ENCODE results near the gene CYP4B1. TPM values are rescaled to one million over a fixed set of nuclear protein-coding genes. Genes with fewer than 3 reads are reported as not detected.
"Not testable (repeated sequence)": the region's sequence is repeated elsewhere in the genome, so short reads cannot be mapped to it uniquely, and the experiment has no call there.

Gene CYP4B1
- total RNA-seq, 1 experiment from 2014 or later: not detected

GRCh38 chr1:46774297-46774696, 24.5 kb upstream of the CYP4B1 start:
- no peak for TF ChIP-seq CTCF (conservative IDR thresholded peaks at IDR 0.05)
- no peak overlapping the region for H3K18ac ChIP-seq (ENCODE audit: insufficient read length, low read depth, low read length)
- H3K9me3 Mint-ChIP-seq: peaks cover 63 to 73% of the 10 kb centered on the region in 2 experiments

DNA sequence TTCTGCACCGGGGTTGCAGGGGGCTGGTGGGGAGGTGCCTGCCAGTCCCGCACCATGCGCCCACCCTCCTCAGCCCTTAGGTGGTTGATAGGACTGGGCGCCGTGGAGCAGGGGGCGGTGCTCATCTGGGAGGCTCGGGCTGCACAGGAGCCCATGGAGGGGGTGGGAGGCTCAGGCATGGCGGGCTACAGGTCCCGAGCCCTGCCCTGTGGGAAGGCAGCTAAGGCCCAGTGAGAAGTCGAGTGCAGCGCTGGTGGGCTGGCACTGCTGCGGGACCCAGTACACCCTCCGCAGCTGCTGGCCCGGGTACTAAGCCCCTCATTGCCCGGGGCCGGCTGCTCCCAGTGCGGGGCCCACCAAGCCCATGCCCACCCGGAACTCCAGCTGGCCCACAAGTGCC, 20.4 kb upstream of the CYP4B1 start:
- H3K27me3 ChIP-seq (ENCODE audit: insufficient read depth, low read length); H4K8ac ChIP-seq (replicated peaks; ENCODE audit: insufficient read length, low read depth, low read length); H4K20me1 ChIP-seq (ENCODE audit: control insufficient read depth, insufficient read depth, insufficient read length); H3K27ac Mint-ChIP-seq; H3K4me2 ChIP-seq (ENCODE audit: insufficient read depth, insufficient read length, low read length); H2AK5ac ChIP-seq (ENCODE audit: insufficient read length, low read length); H3K18ac ChIP-seq (ENCODE audit: insufficient read length, low read depth, low read length); H2BK20ac ChIP-seq (ENCODE audit: low read depth, low read length, poor library complexity, severe bottlenecking); H3K79me1 ChIP-seq (ENCODE audit: insufficient read depth, low read depth, low read length, poor library complexity, severe bottlenecking); H3K27ac ChIP-seq (ENCODE audit: insufficient read length, low read depth, low read length); H2BK5ac ChIP-seq (ENCODE audit: insufficient read length, low read length); H3K27me3 Mint-ChIP-seq (ENCODE audit: low read depth); H4K91ac ChIP-seq (ENCODE audit: insufficient read length, low read depth, low read length); H3K9me3 ChIP-seq (ENCODE audit: control insufficient read depth, low read depth, low read length); H2BK15ac ChIP-seq (ENCODE audit: low read depth, low read length); H3K4me3 Mint-ChIP-seq; H3K14ac ChIP-seq (ENCODE audit: insufficient read depth, low read length); DNase-seq; H2BK120ac ChIP-seq (ENCODE audit: low read depth, low read length, poor library complexity, severe bottlenecking); H3K23ac ChIP-seq (ENCODE audit: insufficient read length, low read depth, low read length); H3K4me1 ChIP-seq (ENCODE audit: insufficient read depth, low read length); H3K9ac ChIP-seq (ENCODE audit: extremely low read depth, insufficient read length, low read length); H2AFZ ChIP-seq (ENCODE audit: low read length); H3K4ac ChIP-seq (ENCODE audit: low read depth, low read length); H3T11ph ChIP-seq (ENCODE audit: low read length); H3K4me1 Mint-ChIP-seq; H3K23me2 ChIP-seq (ENCODE audit: insufficient read length, low read depth, low read length, poor library complexity, severe bottlenecking); H2BK12ac ChIP-seq (ENCODE audit: insufficient read length, low read depth, low read length); H3K79me2 ChIP-seq (ENCODE audit: insufficient read depth, low read length); H4K5ac ChIP-seq (ENCODE audit: insufficient read length, low read depth, low read length); H3K56ac ChIP-seq (ENCODE audit: insufficient read length, low read depth, low read length): not testable (repeated sequence)
- peaks cover 64 to 74% of the 10 kb centered on the region in 2 experiments for H3K9me3 Mint-ChIP-seq
- peaks cover 16 to 40% (median 36%) of the 10 kb centered on the region in 3 experiments for H3K36me3 Mint-ChIP-seq (ENCODE audit: insufficient read depth in 1 of 3, low read depth in 3 of 3)
- WGBS (ENCODE audit: extremely low coverage, insufficient read length, low lambda C conversion rate): no CpG with 5 or more reads among the region's 18 CpGs

More at GRCh38 chr1:46774297-46774696, 24.5 kb upstream of the CYP4B1 start:
- H4K91ac ChIP-seq (ENCODE audit: insufficient read length, low read depth, low read length): no peak overlapping the region
- no peaks in the 10 kb centered on the region for H3K4me1 Mint-ChIP-seq
- H2BK15ac ChIP-seq (ENCODE audit: low read depth, low read length): no peak overlapping the region
- no peak overlapping the region for H2BK20ac ChIP-seq (ENCODE audit: low read depth, low read length, poor library complexity, severe bottlenecking)
- H3K36me3 Mint-ChIP-seq (ENCODE audit: insufficient read depth in 1 of 3, low read depth in 3 of 3): peaks cover 15 to 45% (median 38%) of the 10 kb centered on the region in 3 experiments
- DNase-seq: no peak
- no peaks in the 10 kb centered on the region for H3K79me1 ChIP-seq (ENCODE audit: insufficient read depth, low read depth, low read length, poor library complexity, severe bottlenecking)
- no peak overlapping the region for H4K8ac ChIP-seq (replicated peaks; ENCODE audit: insufficient read length, low read depth, low read length)
- H2AFZ ChIP-seq (ENCODE audit: low read length): no peak overlapping the region
- no peak overlapping the region for H3K4ac ChIP-seq (ENCODE audit: low read depth, low read length)
- H3K9ac ChIP-seq (ENCODE audit: extremely low read depth, insufficient read length, low read length): no peak overlapping the region
- H2BK12ac ChIP-seq (ENCODE audit: insufficient read length, low read depth, low read length): no peak overlapping the region
- no peak overlapping the region for H3K4me2 ChIP-seq (ENCODE audit: insufficient read depth, insufficient read length, low read length)
- H3K4me1 ChIP-seq (ENCODE audit: insufficient read depth, low read length): no peaks in the 10 kb centered on the region
- no peaks in the 10 kb centered on the region for H3K23me2 ChIP-seq (ENCODE audit: insufficient read length, low read depth, low read length, poor library complexity, severe bottlenecking)
- H3K56ac ChIP-seq (ENCODE audit: insufficient read length, low read depth, low read length): no peak overlapping the region
- H3K23ac ChIP-seq (ENCODE audit: insufficient read length, low read depth, low read length): no peak overlapping the region
- no peak overlapping the region for H3K27ac Mint-ChIP-seq
- H4K20me1 ChIP-seq (ENCODE audit: control insufficient read depth, insufficient read depth, insufficient read length): no peaks in the 10 kb centered on the region
- no peaks in the 10 kb centered on the region for H3K27me3 ChIP-seq (ENCODE audit: insufficient read depth, low read length)
- H2AK5ac ChIP-seq (ENCODE audit: insufficient read length, low read length): no peak overlapping the region
- no peak overlapping the region for H4K5ac ChIP-seq (ENCODE audit: insufficient read length, low read depth, low read length)
- H2BK5ac ChIP-seq (ENCODE audit: insufficient read length, low read length): no peak overlapping the region
- no CpG with 5 or more reads among the region's 1 CpG for WGBS (ENCODE audit: extremely low coverage, insufficient read length, low lambda C conversion rate)
- no peak overlapping the region for H3T11ph ChIP-seq (ENCODE audit: low read length)
- H3K79me2 ChIP-seq (ENCODE audit: insufficient read depth, low read length): no peaks in the 10 kb centered on the region
- H3K27ac ChIP-seq (ENCODE audit: insufficient read length, low read depth, low read length): no peak overlapping the region
- no peak overlapping the region for H2BK120ac ChIP-seq (ENCODE audit: low read depth, low read length, poor library complexity, severe bottlenecking)
- H3K14ac ChIP-seq (ENCODE audit: insufficient read depth, low read length): no peak overlapping the region
- no peak overlapping the region for H3K4me3 Mint-ChIP-seq
- peaks cover 5% of the 10 kb centered on the region; the same call in 1 of the 2 replicates for H3K27me3 Mint-ChIP-seq (ENCODE audit: low read depth)
- peaks cover 34% of the 10 kb centered on the region for H3K9me3 ChIP-seq (ENCODE audit: control insufficient read depth, low read depth, low read length)
